Sciatic nerve (tissue), 2 donors: ENCODE measurements around the gene RSRP1. TPM values are rescaled to one million over a fixed set of nuclear protein-coding genes. Genes with fewer than 3 reads are reported as not detected.
A peak's percentile ranks its signal among the peaks of the same experiment; 100 is the strongest.
"Not testable (repeated sequence)": the region's sequence is repeated elsewhere in the genome, so short reads cannot be mapped to it uniquely, and the experiment has no call there.

Source experiments
- ATAC-seq: fragments of 200-7000 bp; cut with Tn5 transposase; one replicate; pipeline ENCODE4 v1.9.1; 2020; ENCODE audit warnings: mild to moderate bottlenecking, moderate library complexity
- DNase-seq: peaks from one replicate; pipeline ENCODE4 v3.0.0-alpha.2; 2020; ENCODE audit warnings: low spot score
- intact Hi-C: fragments of 100-400 bp; cut with DNase I; formaldehyde crosslinking; loops from one replicate; pipeline ENCODE4 v1.14.2; 2022
- total RNA-seq: library from RNA; stranded (reverse); fragmentation: NEBNext Ultra II Directional; extraction: Animal tissue kit (Norgen Biotek cat#: 25700); gene quantifications from one replicate; pipeline ENCODE4 v1.2.1, GENCODE V29; 2021
- donor health status: DM: no; HTN: no; CAD: no.
- donor health status: DM: no; HTN: no; CAD: no.

The RSRP1 gene, protein sequence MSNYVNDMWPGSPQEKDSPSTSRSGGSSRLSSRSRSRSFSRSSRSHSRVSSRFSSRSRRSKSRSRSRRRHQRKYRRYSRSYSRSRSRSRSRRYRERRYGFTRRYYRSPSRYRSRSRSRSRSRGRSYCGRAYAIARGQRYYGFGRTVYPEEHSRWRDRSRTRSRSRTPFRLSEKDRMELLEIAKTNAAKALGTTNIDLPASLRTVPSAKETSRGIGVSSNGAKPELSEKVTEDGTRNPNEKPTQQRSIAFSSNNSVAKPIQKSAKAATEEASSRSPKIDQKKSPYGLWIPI
- total RNA-seq, result 144 TPM

DNA sequence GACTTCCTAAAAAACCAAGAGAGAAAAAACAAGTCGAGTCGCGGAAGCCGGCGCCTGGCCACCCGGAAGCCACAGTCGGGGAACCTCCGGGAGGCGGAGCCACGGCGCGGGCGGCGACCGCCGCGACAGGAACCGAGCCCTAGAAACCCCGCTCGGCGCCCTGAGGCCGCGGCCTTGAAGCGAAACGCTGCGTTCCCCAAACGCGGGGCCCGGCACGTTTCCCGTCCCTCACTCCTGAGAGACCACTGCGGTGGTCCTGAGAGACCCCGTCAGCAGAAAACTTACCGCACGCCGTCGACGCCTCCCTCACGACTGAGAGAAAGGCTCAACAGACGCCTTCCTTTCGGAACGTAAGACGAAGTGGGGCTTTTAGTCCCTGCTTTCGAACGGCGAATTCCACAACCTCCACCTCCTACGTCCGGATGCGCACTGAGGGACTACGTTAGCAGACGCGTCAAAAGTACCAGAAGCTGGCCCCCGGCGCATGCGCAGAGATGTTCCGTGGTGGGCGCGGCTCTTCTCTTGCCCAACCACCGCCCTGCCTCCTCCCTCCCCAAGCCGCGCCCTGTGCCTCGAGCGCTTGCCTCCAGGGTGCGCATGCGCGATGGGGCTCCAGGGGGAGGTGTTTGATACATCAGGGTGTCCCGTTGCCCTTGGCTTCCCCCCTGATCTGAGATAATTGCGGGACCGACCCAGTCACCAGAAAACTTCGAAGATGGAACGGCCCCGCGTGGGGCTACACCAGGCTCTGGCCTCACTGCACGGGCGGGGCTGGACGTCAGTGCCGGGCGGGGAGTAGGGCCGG is at the start of gene RSRP1:
Gene RSRP1, minus strand, starts transcription at position 431 of the 805 bp plus-strand sequence. CDS start 491 bp downstream, outside the sequence.
- DNase-seq (peak; percentile 100), ATAC-seq (peak; percentile 97)
- intact Hi-C loops, result no loop called here

GRCh38 chr1:25296501-25296900 is 49.2 kb upstream of the RSRP1 start:
- ATAC-seq, intact Hi-C loops, DNase-seq: not testable (repeated sequence)

DNA sequence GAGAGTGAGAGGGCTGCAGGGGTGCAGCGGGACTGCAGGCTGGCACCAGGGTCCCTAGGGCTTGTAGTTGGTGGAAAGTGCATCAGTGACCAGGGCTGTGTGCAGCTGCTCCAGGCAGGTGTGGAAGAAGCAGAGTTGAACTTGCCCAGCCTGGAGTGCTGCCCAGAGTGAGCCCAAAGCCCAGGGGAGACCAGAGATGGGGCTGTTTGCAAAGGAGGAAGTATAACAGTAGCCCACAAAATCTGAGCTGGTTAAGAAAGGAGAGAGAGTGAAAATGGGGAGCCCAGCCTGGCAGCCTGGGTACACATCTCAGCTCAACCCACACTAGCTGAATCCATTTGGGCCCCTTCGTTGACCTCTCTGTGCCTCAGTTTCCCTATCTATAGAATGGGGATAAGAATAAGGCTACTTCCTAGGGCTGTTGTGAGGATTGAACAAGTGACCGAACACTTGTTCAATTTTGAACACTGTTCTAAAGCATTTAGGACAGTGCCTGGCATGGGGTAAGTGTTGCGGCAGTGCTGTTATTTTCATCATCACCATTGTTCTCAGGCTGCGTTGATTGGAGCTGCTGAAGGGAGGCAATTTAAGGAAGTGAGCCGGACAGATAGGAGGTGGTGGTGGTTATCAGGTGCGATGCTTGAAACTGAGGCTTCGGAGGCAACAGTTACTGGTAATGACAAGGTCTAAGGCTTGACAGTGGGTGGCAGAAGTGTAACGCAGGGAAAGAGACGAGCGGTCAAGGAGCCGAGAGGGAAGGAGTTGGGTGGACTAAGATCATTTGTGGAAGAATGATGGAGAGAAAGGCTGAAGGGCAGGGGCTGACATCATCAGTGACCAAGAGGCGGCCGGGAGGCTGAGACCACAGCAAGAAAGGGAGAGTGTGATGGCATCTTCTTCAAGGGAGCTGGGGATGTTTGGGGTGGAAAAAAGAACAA is 47.9 kb upstream of the RSRP1 start:
- intact Hi-C loops, DNase-seq: not testable (repeated sequence)
- ATAC-seq, result peak; percentile 75

GRCh38 chr1:25293426-25293825 is 46.2 kb upstream of the RSRP1 start:
- intact Hi-C loops, ATAC-seq, DNase-seq: not testable (repeated sequence)

GRCh38 chr1:25290043-25290442 is 42.8 kb upstream of the RSRP1 start:
- intact Hi-C loops, DNase-seq: not testable (repeated sequence)
- ATAC-seq, result peak; percentile 58

DNA sequence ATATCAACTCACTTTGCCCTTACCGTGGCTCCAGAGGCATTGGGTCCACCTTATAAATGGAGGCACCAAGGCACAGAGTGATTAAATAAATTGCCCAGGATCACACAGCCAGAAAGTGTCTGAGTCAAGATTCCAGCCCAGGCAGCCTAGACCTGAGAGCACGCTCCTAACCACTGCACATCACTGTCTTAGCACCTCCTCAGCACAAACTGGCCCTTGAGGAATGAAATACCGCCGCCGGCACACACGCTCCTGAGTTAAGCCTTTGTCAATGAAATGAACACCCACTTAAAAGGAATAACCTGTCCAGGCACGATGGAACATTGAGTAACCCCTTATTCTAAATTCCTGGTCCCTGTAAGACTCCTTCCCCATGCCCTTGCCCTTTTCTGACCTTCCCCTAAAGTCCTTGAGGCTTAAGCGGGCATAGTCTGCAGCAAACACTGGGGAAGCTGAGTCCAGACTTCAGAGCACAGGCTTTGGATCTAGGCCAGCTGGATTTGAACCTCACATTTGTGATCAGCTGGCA is 41.4 kb upstream of the RSRP1 start:
- ATAC-seq, intact Hi-C loops, DNase-seq: not testable (repeated sequence)

- intact Hi-C loops, ATAC-seq, DNase-seq: not testable (repeated sequence)
These were observed 39.9 kb upstream of the RSRP1 start for GRCh38 chr1:25287164-25287563.

DNA sequence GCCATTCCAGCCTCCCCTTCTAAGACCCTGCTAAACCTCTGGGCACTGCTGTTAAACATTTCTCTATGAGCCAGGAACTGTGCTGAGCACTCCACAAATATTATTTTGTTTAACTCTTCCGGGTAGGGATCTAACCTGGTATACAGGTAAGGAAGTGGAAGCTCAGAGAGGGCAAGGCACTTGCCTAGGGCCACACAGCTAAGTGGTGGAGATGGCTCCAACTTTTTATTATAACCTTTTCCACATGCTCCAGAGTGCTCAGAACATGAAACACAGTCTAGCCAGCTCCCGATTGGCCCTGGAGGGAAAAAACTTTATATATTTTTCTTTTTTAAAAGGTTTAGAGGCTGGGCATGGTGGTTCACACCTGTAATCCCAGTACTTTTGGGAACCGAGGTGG is 38.6 kb upstream of the RSRP1 start:
- ATAC-seq, DNase-seq, intact Hi-C loops: not testable (repeated sequence)

GRCh38 chr1:25279693-25280111 is 32.4 kb upstream of the RSRP1 start:
- DNase-seq, intact Hi-C loops, ATAC-seq: not testable (repeated sequence)

DNA sequence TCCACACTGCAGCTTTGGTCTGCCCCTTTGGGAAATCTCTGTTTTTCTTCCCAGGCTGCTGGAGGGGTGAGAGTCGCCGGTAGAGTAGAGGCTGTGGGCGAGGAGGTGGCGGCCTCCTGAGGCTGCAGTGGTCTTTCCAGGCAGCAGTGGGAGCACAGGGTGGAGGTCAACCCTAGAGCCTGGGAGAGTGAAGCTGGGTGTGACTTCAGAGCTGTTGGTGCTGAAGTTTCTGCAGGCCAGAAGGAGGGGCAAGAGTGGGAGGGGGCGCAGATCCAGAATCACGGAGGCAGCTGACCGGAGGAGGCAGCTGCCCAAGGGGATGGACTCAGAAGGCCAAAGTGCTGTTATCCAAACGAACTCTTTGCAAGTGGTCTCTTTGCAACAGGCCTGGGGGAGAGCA is 31.5 kb upstream of the RSRP1 start:
- DNase-seq, intact Hi-C loops, ATAC-seq: not testable (repeated sequence)

DNA sequence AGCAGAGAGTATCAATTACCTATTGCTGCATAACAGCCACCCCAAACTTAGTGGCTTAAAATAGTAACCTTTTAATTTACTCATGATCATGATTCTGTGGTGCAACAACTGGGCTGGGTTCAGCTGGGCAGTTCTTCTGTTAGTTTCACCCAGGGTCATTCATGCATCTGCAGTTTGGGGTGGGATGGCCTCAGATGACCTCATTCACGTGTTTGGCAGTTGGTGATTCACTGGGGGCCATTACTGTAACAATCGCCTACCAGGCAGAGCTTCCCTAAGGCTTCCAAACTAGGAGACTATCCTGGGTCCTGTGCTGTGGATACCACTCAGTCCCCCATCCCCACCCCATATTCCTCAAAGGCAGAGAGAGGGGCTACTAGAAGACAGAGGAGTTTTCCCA is 31.1 kb upstream of the RSRP1 start:
- DNase-seq, intact Hi-C loops, ATAC-seq: not testable (repeated sequence)

DNA sequence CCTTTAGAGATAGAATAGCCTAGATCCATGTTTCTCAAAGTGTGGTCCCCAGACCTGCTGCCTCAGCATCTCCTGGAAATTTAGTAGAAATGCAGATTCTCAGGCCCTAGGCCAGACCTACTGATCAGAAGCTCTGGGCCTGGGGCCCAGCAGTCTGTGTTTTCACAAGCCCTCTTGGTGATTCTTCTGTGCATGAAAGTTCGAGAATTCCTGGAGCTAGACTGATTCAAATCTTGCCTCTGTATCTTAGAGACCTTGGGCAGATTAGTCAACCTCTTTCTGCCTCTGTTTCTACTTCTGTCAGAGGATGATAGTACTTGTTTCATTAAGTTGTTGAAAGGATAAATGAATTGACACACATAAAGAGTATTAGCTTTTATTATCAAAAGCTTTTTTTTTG is 30.0 kb upstream of the RSRP1 start:
- intact Hi-C loops, ATAC-seq, DNase-seq: not testable (repeated sequence)

DNA sequence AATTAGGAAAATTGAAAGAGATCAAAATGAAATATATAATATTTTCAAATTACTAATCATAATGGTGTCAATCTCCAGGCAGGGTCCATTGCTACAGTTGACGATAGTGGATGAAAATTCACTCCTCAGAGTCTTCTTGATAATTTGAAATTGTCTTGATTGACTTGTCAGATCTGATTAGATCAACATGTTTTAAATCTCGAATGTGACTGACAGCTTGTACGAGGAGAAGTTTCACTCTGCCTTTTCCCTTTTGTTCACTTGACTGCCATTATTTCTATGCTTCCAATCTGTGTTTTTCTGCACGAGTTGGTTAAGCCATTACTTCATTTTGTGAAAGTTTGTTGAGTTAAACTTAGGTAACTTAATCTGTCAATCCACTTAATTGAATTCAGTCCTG is 28.4 kb upstream of the RSRP1 start:
- intact Hi-C loops, ATAC-seq, DNase-seq: not testable (repeated sequence)

GRCh38 chr1:25272238-25272637 is 25.0 kb upstream of the RSRP1 start, which contains the start of gene RHD:
TSS of gene RHD (plus strand) at chr1:25272509. CDS start at chr1:25272548, 39 bp downstream.
- DNase-seq, ATAC-seq, intact Hi-C loops: not testable (repeated sequence)

DNA sequence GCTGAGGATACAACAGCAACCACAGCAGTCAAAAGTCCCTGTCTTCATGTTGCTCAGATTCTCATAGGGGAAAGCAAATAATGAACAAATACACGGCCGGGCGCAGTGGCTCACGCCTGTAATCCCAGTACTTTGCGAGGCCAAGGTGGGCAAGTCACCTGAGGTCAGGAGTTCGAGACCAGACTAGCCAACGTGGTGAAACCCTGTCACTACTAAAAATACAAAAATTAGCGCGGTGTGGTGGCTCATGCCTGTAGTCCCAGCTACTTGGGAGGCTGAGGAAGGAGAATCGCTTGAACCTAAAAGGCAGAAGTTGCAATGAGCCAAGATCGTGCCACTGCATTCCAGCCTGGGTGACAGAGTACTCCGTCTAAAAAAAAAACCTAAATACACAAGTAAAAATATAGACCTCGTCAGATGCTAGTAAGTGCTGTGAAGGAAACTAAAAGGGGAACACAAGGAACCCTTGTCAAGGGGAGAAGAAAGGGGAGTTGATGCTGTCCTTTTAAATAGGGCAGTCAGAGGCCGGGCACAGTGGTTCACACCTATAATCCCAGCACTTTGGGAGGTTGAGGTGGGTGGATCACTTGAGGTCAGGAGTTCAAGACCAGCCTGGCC is 21.0 kb upstream of the RSRP1 start:
- intact Hi-C loops, ATAC-seq, DNase-seq: not testable (repeated sequence)

DNA sequence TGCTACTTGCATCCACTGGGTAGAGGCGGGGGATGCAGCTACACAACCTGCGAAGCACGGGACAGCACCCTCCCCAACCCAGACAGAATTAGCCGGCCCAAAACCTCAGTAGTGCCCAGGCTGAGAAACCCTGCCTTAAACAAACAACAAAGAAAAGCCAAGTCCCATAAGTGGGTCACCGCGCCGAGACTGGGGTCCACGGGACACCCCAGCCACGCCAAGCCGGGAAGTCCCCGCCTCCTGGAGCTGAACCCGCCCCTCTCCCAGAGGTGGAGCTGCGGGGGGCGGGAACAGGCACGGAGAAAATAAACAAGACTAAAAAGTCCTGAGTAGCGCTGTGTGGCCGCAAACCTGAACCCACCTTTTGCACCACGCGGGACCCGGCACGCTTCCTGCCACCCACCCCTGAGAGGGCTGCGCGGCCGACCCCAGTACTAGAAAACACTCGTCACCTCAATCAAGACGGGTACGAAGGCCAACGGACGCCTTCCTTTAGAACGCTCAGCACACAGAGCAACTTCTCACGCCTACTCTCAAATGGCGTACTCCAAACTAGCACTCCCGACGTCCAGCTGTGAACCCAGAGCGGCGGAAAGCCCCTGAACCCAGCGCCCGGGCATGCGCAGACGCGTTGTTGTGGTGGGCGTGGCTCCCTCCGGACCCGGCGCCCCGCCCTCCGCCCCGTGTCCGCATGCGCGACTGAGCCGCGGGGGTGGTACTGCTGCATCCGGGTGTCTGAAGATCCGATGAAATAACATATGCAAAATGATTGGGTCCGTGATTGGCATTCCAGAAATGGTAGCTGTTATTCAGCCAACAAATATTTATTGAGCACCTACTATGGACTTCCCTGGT is 20.3 kb upstream of the RSRP1 start:
- ATAC-seq, result peak; percentile 99
- DNase-seq, result peak; percentile 82
- intact Hi-C loops, result not testable (repeated sequence)
